ENCODE measurements around the gene CHST8.
"Not testable (repeated sequence)": the region's sequence is repeated elsewhere in the genome, so short reads cannot be mapped to it uniquely, and the experiment has no call there.

CHST8 gene

DNA sequence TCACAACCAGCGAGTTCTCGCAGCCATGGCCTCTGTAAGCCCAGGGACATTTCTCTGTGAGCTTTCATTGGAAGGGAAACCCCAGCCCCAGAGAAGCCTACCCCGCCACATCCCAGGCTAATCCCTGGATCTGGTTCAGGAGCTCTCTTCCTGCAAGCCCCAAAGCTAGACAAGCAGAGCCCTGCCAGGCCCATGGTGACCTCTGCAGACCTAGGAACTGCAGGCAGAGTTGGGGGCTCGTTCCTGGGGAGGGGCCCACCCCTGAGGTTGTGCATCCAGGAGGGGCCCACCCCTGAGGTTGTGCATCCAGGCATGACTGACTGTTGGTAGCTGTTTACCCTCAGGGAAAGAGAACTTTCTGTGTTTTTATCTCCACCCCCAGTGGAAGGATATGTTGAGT is 196.7 kb downstream of the CHST8 start:
- no peak for DNase-seq

DNA sequence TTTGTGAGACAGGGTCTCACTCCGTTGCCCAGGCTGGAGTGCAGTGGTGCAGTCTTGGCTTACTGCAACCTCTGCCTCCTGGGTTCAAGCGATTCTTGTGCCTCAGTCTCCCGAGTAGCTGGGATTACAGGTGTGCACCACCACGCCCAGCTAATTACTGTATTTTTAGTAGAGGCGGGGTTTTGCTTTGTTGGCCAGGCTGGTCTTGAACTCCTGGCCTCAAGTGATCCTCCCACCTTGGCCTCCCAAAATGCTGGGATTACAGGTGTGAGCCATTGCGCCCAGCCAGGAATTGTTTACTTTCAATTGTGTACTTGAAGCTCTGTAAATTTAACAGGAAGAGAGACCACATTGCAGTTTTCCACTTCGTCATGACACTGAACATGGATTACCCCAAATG is 197.3 kb downstream of the CHST8 start:
- not testable (repeated sequence) for DNase-seq

DNA sequence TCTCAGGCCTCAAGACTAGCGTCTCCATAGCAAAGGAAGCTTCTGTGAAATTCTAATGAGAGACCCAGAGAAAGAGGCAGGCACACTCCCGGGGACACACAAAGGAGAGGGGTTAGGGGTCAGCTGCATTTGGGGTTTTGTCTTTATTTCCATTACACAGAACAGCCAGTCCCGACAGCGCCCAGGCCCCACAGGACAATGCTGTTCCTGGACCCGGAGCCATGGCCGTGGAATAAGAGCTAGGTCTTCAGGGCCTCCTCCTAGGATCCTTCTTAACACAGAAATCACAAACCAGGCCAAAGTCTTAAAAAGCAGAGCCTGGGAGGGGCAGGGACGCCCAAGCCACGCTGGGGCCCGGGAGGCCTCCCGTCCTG is 197.7 kb downstream of the CHST8 start:
- no peak for DNase-seq

DNA sequence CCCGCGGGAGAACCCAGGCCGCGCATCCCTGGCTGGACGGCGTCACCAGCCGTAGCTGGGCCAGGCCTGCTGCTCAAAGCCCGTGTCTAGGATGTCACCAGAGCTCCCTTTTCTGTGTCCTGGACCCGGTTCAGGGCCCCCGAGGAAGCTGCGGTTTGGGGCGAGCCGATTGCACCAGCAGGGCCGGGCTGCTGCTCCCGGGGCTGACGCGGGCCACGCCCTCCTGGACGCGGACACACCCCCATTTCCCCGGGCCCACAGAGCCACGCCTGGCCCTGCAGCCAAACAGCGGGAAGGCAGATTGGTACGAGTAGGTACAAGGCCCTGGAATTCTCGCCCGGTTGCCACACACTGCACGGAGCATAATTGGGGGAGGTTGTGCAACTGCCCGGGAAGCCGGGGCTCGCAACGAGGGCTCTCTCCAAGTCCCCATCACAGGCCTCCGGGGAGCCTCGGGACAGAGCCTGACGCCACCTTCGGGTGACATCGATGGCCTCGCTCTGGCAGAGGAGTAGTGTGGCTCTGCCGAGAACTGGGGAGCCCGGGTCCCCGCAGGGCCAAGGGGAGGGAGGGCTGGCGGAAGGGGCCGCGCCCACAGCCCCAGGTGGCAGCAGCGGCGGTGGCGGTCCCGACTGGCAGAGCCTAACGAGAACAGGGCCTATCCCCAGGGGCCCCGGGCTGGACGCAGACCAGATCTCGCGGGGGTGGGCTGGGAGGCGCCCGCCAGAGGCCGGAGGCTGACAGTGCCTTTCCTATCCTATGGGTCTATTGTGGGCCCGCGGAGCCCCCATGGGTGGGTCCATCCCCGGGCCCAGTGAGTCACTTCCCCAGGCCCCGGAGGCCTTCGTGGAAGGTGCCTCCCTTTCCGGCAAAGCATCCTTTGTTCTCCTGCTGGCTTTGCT is 198.4 kb downstream of the CHST8 start:
- DNase-seq, result no peak

DNA sequence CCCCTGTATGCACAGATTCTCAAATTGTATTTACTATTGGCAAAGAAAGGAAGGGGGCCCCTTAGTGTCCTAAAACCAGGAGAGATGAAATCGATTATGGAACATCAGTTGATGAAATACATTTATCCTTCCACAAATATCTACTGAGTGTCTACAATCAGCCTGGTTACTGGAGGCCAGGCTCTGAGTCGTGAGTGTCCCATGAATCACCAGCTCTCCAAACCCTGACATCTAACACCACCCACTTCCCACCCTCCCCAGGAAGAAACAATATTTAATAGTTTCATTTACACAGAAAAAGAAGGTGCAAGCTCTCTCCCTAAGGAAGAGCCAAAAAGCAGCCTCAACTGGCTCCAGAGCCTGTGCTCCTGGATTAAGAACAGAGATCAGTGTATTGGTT is 200.1 kb downstream of the CHST8 start:
- DNase-seq, result no peak

Data from DMS 273 treated with DMSO at 0.1 percent for 48 hours (cell line).